DMS114 treated with DMSO at 0.1 percent for 48 hours (cell line): ENCODE results near the gene TMEM165.

Experiments
- DNase-seq: peaks from one replicate; lab custom pipeline; 2025; ENCODE audit not compliant: unreplicated experiment; lab: John Stamatoyannopoulos, UW

The TMEM165 gene

DNA sequence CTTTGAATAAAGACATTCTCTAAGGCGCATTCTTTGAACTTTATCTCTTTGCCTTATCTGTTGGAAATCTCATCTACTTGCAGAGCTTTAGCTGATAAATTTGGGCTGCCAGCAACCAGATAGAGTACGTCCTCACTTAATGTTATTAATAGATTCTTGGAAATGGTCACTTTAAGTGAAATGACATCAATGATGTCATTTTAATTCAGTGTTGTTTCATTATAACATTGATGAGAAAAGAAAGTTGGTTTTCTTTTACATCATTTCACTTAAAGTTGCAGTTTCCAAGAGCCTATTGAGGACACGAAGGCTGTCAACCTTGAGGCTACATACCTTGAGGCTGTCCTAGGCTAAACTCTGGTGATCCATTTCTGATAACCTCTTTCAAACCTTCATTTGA, 9.3 kb downstream of the TMEM165 start:
- DNase-seq = no peak

- DNase-seq = no peak
Measured at GRCh38 chr4:55406545-55406944, 10.8 kb downstream of the TMEM165 start.

DNA sequence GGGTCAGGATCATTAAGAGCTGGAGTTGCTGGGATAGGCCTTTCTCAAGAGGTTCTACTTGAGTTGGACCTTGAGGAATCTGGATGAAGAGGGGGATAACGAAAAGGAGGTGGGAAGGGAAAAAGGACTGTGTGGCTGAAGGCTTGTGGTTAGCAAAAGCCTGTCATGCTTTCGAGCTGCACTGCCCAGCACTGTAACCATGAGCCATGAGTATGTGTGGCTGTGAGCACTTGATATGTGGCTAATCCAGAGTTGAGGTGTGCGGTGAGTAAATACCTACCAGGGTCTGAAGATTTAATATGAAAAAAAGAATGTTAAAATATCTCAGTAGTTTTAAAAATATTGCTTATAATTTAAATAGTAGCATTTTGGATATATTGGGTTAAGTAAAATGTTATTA, 11.4 kb downstream of the TMEM165 start:
- DNase-seq = no peak

GRCh38 chr4:55407764-55408163, 12.0 kb downstream of the TMEM165 start:
- no peak for DNase-seq

DNA sequence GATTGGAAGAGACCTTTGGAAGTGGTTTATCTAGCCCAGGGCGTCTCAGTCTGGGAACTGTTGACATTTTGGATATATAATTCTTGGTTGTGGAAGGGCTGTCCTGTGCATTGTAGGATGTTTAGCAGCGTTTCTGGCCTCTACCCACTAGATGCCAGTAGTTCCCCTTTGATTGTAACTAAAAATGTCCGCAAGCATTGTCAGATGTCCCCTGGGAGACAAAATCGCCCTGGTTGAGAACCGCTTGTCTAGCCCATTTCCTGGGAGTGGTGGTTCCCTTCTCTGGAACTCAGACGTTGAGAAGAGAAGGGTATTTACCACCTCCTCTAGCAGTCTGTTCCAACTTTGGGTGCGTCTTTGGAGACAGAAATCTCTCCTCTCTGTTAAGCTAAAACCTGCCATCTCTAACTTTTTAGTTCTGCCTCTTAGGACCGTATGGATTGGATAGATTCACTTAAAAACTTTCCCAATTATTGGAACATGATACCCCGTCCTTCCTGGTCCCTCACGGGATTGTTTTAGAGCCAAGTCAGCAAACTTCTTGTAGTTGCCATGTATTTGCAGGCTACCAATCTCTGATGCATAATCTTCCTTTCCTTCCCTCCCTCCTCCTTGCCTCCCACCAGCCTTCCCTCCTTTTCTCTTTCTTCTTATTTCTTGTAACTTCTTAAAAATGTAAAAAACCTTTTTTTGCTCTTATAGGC, 13.9 kb downstream of the TMEM165 start:
- peak; percentile 6 for DNase-seq

DNA sequence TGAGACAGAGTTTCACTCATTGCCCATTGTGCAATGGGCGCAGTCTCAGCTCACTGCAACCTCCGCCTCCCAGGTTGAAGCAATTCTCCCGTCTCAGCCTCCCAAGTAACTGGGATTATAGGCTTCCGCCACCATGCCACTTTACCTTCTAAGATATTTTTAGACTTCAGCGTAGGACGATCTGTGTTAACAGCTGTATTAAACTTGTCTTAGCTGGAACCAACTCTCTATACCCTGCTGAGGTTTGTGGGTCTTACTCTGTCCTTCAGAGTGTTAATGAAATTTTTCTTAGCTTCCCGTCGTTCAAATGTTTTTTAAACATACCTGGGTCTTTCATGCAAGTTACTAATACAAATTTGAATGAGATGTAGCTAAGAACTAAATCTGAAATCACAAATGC, 14.7 kb downstream of the TMEM165 start:
- no peak for DNase-seq

- no peak for DNase-seq
Measured at GRCh38 chr4:55411621-55412020, 15.9 kb downstream of the TMEM165 start.

DNA sequence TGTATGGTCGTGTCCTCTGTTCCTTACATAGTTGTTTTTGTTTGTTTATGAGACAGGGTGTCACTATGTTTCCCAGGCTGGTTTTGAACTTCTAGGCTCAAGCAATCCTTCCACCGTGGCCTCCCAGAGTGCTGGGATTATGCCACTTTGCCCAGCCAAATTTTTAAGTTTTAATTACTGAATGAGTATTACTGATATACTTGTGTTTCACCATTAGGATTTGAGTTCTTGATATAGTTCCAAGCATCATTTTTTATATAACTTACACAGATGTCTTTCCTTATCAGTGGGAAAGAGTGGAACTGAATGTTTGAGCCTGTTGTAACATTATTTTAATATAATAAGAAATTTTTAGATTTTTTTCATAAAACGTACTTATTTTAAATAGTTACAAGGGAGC, 20.4 kb downstream of the TMEM165 start:
- DNase-seq = no peak

GRCh38 chr4:55424791-55425190, 29.0 kb downstream of the TMEM165 start:
- no peak for DNase-seq

- DNase-seq = no peak
Measured at GRCh38 chr4:55431710-55432336, 36.1 kb downstream of the TMEM165 start.

DNA sequence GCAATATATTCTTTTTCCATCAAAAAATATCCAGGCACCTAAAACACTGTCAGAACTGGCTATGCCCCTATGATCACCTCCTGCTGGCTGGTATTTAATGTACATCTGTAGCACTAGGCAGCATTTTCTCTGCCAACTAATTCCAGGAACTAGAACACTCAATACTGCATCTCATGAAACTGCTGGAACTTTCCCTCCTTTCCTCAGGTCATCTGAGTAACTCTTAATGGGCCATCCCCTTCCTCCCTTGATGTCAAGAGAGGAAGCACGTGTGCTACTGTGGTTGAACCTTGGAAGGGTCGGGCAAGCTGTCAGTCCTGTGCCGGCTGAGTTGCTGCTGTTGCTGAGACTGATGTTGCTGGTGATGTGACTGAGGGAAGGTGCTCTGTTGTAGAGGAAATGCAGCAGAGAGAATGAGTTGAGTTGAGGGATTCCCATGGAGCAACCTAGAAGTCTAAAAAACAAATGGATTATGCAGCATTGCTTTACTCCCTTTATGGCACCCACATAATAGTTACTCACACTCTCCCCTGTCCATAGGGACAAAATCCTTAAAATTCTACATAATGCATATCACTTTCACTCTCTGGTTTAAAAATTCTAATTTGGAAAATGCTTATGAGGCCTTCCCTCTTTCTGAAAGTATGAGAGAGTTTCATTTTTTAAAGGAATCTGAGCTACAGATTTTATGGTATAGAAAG, 39.5 kb downstream of the TMEM165 start:
- DNase-seq = no peak

- no peak for DNase-seq
Measured at GRCh38 chr4:55437356-55437796, 41.6 kb downstream of the TMEM165 start.

DNA sequence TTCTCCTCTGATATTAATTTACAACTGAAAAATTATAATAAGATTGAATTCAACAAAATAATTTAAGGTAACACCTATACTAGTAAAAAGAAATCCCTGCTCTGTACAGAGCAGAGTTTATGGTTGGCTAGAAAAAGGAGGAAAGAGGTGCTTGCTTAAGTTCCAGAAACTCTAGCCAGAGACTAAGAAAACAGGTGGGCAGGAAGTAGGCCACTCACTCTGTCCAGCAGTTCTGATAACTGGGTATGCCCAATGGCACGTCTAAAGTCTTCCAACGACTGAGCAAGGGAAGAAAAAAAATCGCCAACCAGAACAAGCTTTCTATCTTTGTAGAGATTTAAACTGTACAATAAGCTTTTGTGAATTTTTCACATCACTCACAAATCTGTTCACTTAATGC, 42.1 kb downstream of the TMEM165 start:
- no peak for DNase-seq

DNA sequence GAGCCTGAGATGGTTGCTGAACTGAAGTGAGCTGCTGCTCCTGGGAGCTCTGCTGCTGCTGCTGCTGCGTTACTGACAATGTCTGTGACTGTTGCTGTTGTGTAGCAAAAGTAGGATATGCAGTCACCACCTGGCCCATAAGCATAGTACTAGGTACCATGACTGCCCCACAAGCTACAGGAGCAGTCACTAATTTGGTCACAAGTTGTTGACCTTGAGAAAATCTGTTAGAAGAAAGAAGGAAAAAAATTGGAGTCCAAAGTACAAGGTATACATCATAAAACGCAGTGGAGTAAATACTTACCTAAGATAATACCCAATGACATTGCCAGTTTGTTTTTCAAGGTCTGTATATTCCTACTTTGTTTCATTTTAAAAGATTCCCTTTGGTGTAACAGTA, 42.6 kb downstream of the TMEM165 start:
- DNase-seq = no peak

- DNase-seq = no peak
Measured at GRCh38 chr4:55439023-55439422, 43.3 kb downstream of the TMEM165 start.

DNA sequence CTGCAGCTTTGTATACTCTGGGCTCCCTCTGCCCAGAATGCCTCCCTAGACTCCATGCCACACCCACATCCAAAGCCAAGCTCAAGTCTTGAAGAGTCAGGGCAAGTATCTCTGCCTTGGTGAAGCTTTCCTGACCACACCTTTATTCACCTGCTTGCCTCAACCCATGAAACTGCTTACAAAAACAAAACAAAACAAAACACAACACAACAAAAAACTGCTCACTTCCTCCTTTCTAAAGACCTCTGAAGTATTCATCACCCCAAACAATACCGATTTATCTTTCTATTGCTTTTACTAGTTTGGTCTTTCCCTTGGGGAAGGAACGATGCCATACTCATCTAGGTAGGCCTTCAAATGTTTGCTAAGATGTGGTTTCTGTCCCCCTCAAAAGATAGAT, 45.0 kb downstream of the TMEM165 start:
- DNase-seq = no peak

DNA sequence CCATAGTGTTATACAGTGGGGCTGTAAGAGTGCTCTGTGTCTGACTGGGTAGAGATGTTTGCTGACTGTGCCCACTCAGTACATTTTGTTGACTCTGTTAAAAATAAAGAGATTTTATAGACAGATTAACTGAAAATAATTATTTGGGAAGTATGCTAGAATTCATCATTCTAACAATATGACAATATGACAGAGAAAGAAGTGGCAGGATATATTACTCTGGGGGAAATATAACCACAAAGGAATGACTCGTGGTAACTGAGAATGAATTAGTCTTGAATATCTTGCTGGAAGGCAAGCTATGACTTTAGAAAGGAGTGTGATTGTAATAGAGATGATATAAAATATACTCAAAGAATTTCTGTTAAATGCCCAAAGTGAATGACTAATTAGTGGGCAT, 46.8 kb downstream of the TMEM165 start:
- DNase-seq = no peak

- peak; percentile 6 for DNase-seq
Measured at GRCh38 chr4:55444827-55445226, 49.1 kb downstream of the TMEM165 start.

DNA sequence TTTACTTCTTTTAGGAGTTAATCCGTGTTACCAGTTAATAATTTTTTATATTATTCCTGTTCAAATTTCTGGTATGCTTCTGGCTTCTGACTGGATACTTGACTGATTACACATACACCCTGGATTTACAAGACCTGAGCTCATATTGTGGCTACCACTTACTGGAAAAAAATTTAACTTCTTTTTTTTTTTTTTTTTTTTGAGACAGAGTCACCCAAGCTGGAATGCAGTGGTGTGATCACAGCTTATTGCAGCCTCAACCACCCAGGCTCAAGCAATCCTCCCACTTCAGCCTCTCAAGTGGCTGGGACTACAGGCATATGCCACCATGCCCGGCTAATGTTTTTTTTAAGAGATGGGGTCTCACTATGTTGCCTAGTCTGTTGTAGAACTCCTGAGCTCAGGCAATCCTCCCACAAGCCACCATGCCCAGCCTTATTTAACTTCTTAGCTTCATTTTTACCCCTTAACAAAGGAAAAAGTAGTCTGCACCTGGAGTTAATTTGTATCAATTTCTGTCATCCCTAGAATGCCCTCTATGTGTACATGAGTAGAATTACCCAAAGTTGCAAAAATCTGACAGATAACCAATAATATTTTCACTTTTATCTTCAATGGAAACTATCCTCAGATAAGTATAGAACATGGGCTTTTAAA, 50.3 kb downstream of the TMEM165 start:
- no peak for DNase-seq

GRCh38 chr4:55446578-55446922, 50.8 kb downstream of the TMEM165 start:
- DNase-seq = no peak

GRCh38 chr4:55447108-55447708, 51.5 kb downstream of the TMEM165 start:
- no peak for DNase-seq
